Common myeloid progenitor, CD34-positive (primary cell): Measurements from ENCODE around the gene MTOR.
"Not testable (repeated sequence)": the region's sequence is repeated elsewhere in the genome, so short reads cannot be mapped to it uniquely, and the experiment has no call there.

ENCODE experiments used
- CTCF ChIA-PET: fragments of 350-600 bp; sonication (Branson Sonifier 250); formaldehyde crosslinking; loops from one replicate; lab custom pipeline; 2021; ENCODE audit warnings: antibody characterized with exemption; lab: Charles Lee
- POLR2A ChIA-PET: fragments of 350-600 bp; sonication (Branson Sonifier 250); formaldehyde crosslinking; loops from one replicate; lab custom pipeline; 2021; ENCODE audit warnings: antibody characterized with exemption; lab: Charles Lee
- DNase-seq, 3 donors: peaks; one replicate each; pipeline versions ENCODE4 v3.0.0 to v3.0.0-alpha.2; 2013
- H3K27ac ChIP-seq, 2 experiments: 1 replicate in 1 of 2; 2 replicates in 1 of 2; pipeline ENCODE4 v1.7.0; 2013; ENCODE audit warnings: inconsistent platforms in 2 of 2, low read length in 2 of 2, mild to moderate bottlenecking in 2 of 2, low read depth in 1 of 2, moderate library complexity in 1 of 2; ENCODE audit not compliant: severe bottlenecking in 2 of 2, insufficient read depth in 1 of 2, poor library complexity in 1 of 2
- H3K27me3 ChIP-seq, 5 experiments: replicated peaks in 2 of 5; 1 replicate in 3 of 5; 2 replicates in 2 of 5; pipeline versions ENCODE4 v1.6.1 to v1.7.0; 2013; ENCODE audit warnings: low read length in 4 of 5, mild to moderate bottlenecking in 2 of 5, moderate library complexity in 2 of 5, inconsistent platforms in 1 of 5; ENCODE audit not compliant: insufficient read depth in 5 of 5, control insufficient read depth in 4 of 5
- H3K36me3 ChIP-seq, 4 experiments: 1 replicate in 2 of 4; 2 replicates in 2 of 4; pipeline versions ENCODE4 v1.6.1 to v1.7.0; 2013; ENCODE audit warnings: low read length in 3 of 4, control low read depth in 1 of 4, mild to moderate bottlenecking in 1 of 4; ENCODE audit not compliant: control insufficient read depth in 4 of 4, insufficient read depth in 4 of 4
- H3K4me1 ChIP-seq, 4 experiments: 1 replicate in 3 of 4; 2 replicates in 1 of 4; pipeline versions ENCODE4 v1.6.1 to v1.7.1; 2013; ENCODE audit warnings: low read length in 3 of 4, mild to moderate bottlenecking in 3 of 4, control low read depth in 1 of 4, inconsistent platforms in 1 of 4, moderate library complexity in 1 of 4; ENCODE audit not compliant: control insufficient read depth in 4 of 4, insufficient read depth in 4 of 4; ENCODE audit errors: control extremely low read depth in 1 of 4
- H3K4me3 ChIP-seq, 7 experiments: 1 replicate in 4 of 7; 2 replicates in 3 of 7; pipeline versions ENCODE4 v1.5.1 to v1.7.0; 2013; ENCODE audit warnings: mild to moderate bottlenecking in 7 of 7, low read length in 6 of 7, moderate library complexity in 6 of 7, inconsistent platforms in 2 of 7, low read depth in 2 of 7, control low read depth in 1 of 7; ENCODE audit not compliant: insufficient read depth in 4 of 7, control insufficient read depth in 1 of 7; ENCODE audit errors: extremely low read depth in 1 of 7
- H3K9me3 ChIP-seq, 5 experiments: 1 replicate in 4 of 5; 2 replicates in 1 of 5; pipeline versions ENCODE4 v1.6.1 to v1.7.1; 2013; ENCODE audit warnings: low read length in 4 of 5, mild to moderate bottlenecking in 2 of 5, inconsistent platforms in 1 of 5, low read depth in 1 of 5, moderate library complexity in 1 of 5; ENCODE audit not compliant: control insufficient read depth in 4 of 5, insufficient read depth in 2 of 5; ENCODE audit errors: control extremely low read depth in 1 of 5
- WGBS: methylation state at CpG from one replicate; pipeline ENCODE4 v1.1.5; 2013; ENCODE audit not compliant: insufficient coverage; 5-methylcytosine and 5-hydroxymethylcytosine counted together

Gene MTOR

DNA sequence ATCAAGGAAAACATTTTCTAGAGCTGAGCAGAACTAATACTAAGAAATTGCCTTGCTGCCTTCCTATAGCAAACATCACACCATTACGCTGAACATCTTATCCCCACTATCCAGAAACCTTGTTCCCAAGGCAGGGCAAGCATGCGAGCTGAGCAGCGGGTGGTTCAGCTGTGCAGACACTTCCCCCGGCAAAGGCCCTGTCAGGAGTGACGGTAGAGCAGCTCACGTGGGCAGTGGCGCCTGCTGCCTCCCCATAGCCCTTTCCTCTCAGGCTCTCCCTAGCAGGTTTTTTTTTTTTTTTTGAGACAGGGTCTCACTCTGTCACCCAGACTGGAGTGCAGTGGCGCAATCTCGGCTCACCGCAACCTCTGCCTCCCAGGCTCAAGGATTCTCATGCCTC is 86.9 kb downstream of the MTOR start:
- H3K36me3 ChIP-seq = peaks cover 2 to 16% (median 6%) of the 10 kb centered on the region in 4 experiments
- no peaks in the 10 kb centered on the region for H3K27me3 ChIP-seq
- H3K27ac ChIP-seq = no peak overlapping the region
- WGBS = 86% methylated on average over 9 of the region's 10 CpGs
- H3K4me1 ChIP-seq = no peaks in the 10 kb centered on the region
- no peak for DNase-seq
- POLR2A ChIA-PET = no interaction called here
- CTCF ChIA-PET = interaction anchor here (0.7 kb wide), 1 partner anchor 729 kb away, joined by 4 read pairs; no protein-coding TSS in a partner anchor
- H3K9me3 ChIP-seq = no peaks in the 10 kb centered on the region
- H3K4me3 ChIP-seq = no peak overlapping the region

DNA sequence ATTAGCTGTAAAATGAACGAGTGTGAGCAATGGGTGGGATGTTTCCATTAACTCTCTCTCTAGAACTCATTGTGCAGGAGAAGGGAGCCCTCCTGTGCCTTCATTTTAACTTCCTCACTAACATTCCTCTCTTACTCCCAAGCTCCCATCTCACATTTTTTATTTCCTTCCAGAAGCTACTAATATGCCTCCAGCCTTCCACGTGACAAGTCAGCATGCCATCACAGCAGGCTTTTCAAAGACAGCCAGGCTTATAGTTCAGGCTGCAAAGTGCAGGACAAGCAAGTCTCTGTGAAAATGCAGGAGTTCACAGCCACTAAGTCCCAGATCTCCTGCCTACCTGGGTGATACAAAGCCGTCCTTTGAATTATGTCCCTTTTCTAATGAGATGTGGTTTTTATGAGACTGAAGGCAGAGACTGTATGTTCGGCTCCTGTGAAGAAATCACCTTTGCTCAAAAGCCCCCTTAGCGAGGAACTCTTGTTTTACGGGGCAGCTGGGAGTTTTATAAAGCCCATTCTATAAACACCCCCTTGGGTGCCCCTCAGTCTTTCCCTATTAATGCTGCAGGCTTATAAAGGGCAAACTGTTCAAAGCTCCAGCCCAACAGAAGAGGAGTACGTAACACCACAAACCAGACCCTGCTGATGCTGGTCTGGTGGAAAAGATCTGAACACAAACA is 87.9 kb downstream of the MTOR start:
- ChIA-PET POLR2A (no interaction called here), CTCF (no interaction called here)
- WGBS = 97% methylated on average over 6 of the region's 7 CpGs

DNA sequence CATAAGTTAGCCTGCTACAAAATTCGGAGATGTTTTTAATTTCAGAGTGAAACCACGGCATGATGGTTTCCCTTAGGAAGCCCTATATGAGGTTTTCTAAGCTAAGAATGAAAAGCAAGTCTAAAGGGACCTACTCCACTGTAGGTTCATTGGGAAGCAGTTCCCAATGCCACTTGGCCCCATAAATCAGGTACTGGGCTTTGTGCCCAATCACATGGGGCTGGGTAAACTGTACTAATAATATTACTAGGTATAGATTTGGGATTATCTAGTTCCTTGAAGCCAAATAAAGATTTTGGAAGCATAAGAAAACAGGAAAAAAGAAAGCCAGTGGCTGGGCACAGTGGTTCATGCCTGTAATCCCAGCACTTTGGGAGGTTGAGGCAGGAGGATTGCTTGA is 92.2 kb downstream of the MTOR start:
- H3K27ac ChIP-seq = no peak overlapping the region
- peaks cover 0 to 11% (median 4%) of the 10 kb centered on the region in 4 experiments for H3K36me3 ChIP-seq
- 94% methylated on average over 2 of the region's 2 CpGs for WGBS
- POLR2A ChIA-PET = no interaction called here
- H3K27me3 ChIP-seq = no peaks in the 10 kb centered on the region
- CTCF ChIA-PET = interaction anchor here (1.2 kb wide), 1 partner anchor 11 kb away, joined by 3 read pairs; no protein-coding TSS in a partner anchor
- no peak overlapping the region for H3K4me3 ChIP-seq
- DNase-seq = no peak
- H3K4me1 ChIP-seq = no peaks in the 10 kb centered on the region
- H3K9me3 ChIP-seq = no peaks in the 10 kb centered on the region

More for the DNA sequence above, 87.9 kb downstream of the MTOR start:
- no peak for DNase-seq
- Histone ChIP-seq H3K36me3 (peaks cover 2 to 14% (median 4%) of the 10 kb centered on the region in 4 experiments), H3K4me3 (no peak overlapping the region), H3K27me3 (no peaks in the 10 kb centered on the region), H3K9me3 (no peaks in the 10 kb centered on the region), H3K27ac (no peak overlapping the region), H3K4me1 (no peaks in the 10 kb centered on the region)

DNA sequence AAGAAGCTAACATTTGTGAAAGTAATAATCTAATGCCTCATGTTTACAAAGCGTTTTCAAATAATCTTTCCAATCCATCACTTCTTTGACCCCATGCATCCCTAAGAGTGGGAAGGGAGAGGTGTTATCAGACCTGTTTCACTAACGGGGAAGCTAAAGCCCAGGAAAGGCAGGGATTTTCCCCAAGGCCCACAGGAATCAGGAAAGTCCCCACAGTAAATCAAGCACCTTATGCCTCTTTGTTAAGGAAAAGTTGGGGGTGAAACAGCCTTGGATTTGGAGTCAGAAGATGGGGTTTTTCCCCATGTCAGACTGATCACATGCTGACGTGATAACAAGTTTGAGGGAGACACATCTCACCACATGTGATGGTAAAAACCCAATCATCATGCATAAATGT is 93.1 kb downstream of the MTOR start:
- no peaks in the 10 kb centered on the region for H3K4me1 ChIP-seq
- H3K4me3 ChIP-seq = no peak overlapping the region
- no peaks in the 10 kb centered on the region for H3K9me3 ChIP-seq
- H3K27me3 ChIP-seq = no peaks in the 10 kb centered on the region
- H3K36me3 ChIP-seq = peaks cover 0 to 11% (median 4%) of the 10 kb centered on the region in 4 experiments
- WGBS = no CpG with 5 or more reads among the region's 3 CpGs
- no peak overlapping the region for H3K27ac ChIP-seq
- CTCF ChIA-PET = interaction anchor here (1.2 kb wide), 1 partner anchor 10 kb away, joined by 3 read pairs; no protein-coding TSS in a partner anchor
- POLR2A ChIA-PET = no interaction called here
- no peak for DNase-seq

DNA sequence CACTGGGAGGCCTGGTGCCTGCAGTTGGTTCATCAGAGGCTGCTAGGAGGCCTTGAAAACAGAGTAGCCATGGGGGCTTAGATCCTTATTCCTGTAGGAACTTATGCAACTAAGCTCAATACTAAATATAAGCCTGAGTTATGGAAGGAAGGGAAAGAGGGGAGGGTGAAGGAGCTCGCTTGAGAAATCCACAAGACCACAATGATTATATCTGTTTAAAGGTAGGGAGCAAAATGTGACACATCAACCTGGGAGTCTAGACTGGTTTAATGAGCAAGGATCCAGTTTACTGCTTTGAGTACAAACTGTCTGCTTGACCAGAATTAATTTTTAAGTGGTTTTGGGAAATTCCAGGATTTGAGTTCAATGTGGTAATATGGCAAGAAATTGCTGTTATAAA is 93.6 kb downstream of the MTOR start:
- no peaks in the 10 kb centered on the region for H3K4me1 ChIP-seq
- no peaks in the 10 kb centered on the region for H3K9me3 ChIP-seq
- no peak overlapping the region for H3K4me3 ChIP-seq
- no CpG with 5 or more reads among the region's 1 CpG for WGBS
- no peaks in the 10 kb centered on the region for H3K27me3 ChIP-seq
- ChIA-PET POLR2A (no interaction called here), CTCF (interaction anchor here (0.8 kb wide), 1 partner anchor 48 kb away, joined by 3 read pairs; no protein-coding TSS in a partner anchor)
- no peak overlapping the region for H3K27ac ChIP-seq
- H3K36me3 ChIP-seq = peaks cover 0 to 11% (median 4%) of the 10 kb centered on the region in 4 experiments
- no peak for DNase-seq

DNA sequence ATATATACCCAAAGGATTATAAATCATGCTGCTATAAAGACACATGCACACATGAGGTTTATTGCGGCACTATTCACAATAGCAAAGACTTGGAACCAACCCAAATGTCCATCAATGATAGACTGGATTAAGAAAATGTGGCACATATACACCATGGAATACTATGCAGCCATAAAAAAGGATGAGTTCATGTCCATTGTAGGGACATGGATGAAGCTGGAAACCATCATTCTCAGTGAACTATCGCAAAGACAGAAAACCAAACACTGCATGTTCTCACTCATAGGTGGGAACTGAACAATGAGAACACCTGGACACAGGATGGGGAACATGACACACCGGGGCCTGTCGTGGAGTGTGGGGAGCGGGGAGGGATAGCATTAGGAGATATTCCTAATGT is 95.6 kb downstream of the MTOR start:
- WGBS = 100% methylated on average over 4 of the region's 5 CpGs

DNA sequence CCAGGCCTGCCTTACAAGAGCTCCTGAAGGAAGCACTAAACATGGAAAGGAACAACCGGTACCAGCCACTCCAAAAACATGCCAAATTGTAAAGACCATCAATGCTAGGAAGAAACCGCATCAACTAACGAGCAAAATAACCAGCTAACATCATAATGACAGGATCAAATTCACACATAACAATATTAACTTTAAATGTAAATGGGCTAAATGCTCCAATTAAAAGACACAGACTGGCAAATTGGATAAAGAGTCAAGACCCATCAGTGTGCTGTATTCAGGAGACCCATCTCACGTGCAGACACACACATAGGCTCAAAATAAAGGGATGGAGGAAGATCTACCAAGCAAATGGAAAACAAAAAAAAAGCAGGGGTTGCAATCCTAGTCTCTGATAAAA is 99.6 kb downstream of the MTOR start:
- no CpG with 5 or more reads among the region's 4 CpGs for WGBS
- H3K4me3 ChIP-seq, H3K9me3 ChIP-seq, H3K4me1 ChIP-seq, DNase-seq, CTCF ChIA-PET, POLR2A ChIA-PET, H3K27ac ChIP-seq, H3K27me3 ChIP-seq: not testable (repeated sequence)
- H3K36me3 ChIP-seq = peaks cover 0 to 11% (median 6%) of the 10 kb centered on the region in 4 experiments

More for the DNA sequence above, 95.6 kb downstream of the MTOR start:
- H3K27me3 ChIP-seq, H3K4me3 ChIP-seq, POLR2A ChIA-PET, H3K4me1 ChIP-seq, CTCF ChIA-PET, H3K27ac ChIP-seq, H3K9me3 ChIP-seq, DNase-seq: not testable (repeated sequence)
- peaks cover 0 to 11% (median 4%) of the 10 kb centered on the region in 4 experiments for H3K36me3 ChIP-seq
